HG02798 (cell line): Measurements from ENCODE around the gene KRT84.

ENCODE experiments used
- ATAC-seq: cut with Tn5 transposase; IDR thresholded peaks from one replicate; pipeline ENCODE4 v1.9.1; 2021; ENCODE audit warnings: mild to moderate bottlenecking; ENCODE audit not compliant: unreplicated experiment, poor library complexity

Gene KRT84

DNA sequence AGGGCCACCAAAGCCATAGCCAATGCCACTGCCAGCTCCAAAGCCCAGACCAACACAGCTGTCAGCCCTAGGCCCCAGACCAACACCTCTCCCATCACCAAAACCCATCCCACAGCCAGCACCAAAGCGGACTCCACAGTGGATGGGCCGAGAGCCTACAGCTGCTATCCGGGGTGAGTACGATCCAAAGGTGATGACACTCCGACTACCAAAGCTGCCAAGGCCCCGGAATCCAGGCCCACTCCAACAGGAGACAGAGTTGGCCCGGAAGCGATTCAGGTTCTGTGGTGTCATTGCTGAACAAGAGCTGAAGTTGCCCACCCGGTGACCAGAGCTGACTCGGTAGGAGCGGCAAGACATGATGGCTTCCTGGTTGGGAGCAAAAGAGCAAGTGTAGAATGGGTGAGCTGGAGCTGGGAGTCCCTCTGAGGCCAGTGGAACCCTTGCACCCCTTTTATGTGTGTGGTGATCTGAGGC is at the start of gene KRT84:
Gene KRT84 (minus strand): TSS at position 427 of the 477 bp plus-strand sequence. CDS start 67 bp downstream, at position 360.
- no peak for ATAC-seq

GRCh38 chr12:52434760-52435530 is 49.5 kb upstream of the KRT84 start:
- no peak for ATAC-seq

DNA sequence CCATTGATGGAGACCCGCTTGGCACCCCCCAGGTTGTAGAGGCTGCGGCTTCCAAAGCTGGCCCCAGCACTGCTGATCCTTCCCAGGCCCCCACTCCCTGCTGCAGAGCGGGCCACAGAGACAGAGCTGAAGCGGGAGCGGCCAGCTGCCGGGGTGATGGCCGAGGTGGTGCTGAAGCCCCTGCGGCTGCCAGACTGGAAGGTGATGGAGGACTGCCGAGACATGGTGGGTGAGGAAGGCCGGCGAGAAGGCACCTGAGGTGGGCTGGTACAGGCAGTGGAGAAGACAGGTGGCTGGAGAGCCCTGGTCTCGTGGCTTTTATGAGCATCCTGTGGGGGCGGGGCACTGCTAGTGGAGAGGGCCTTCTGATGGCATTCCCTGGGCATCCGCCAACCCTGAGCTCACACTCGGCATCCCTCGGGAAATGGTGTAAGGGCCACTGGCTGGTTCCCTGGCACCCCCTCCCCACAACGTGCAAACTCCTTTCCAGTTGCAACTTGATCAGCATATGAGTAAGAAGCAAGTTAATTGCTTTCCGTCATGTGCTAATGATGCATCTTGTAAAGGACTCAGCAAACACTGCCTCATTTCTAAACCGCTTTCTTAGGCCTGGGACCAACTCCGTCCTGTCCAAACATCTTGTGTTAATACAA is 48.8 kb upstream of the KRT84 start, which contains the start of gene KRT75:
Gene KRT75 (minus strand): TSS at position 291 of the 653 bp plus-strand sequence. CDS start 67 bp downstream, at position 224.
- ATAC-seq = no peak

- no peak for ATAC-seq
Measured at GRCh38 chr12:52433501-52434080, 48.1 kb upstream of the KRT84 start.

DNA sequence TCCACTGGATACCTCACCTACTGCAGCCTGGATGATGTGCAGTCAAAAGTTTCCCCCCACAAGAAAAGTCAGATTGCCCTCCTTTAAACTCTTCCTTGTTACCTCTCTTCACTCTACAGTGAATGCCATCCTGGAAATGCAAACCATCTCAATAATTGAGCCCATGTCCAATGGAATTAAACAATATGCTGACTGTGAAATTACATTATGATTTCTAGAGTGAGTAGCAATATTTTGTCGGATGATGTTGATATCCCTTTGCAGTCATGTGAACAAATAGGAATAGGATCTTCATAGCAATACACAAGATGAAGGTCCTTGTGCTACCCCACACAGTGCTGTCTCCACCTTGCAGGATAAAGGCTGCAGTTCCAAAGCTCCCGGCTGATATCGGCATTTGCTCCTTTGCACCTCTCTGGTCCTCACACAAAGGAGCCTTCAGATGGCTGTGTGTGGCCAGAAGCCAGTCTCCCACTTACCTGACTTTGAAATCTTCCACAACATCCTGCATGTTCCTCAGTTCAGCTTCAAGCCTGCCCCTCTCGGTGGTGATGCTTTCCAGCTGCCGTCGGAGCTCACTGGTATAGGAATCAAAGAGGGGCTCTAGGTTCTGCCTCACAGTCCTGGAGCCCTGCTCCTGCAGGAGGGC is 47.2 kb upstream of the KRT84 start:
- ATAC-seq = no peak

GRCh38 chr12:52428121-52428520 is 42.7 kb upstream of the KRT84 start:
- no peak for ATAC-seq

DNA sequence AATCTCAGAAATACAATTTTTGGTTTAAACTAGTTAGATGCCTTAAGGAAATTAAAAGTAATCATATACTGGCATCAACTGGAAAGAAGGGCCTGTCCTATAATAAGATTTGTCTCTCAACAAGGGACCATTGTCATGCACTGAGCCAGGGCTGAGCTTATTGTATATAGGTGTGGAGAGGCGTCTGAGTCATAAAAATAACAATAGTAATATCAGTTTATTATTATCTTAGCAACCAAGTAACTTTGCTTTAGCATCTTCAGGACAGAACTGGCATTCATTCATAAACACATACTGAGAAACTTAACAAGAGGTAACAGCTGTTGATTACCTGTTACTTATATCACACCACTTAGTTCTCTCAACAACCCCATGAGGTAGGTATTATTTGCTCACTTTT is 41.6 kb upstream of the KRT84 start:
- ATAC-seq = no peak

- ATAC-seq = no peak
Measured at GRCh38 chr12:52426034-52426433, 40.6 kb upstream of the KRT84 start.

DNA sequence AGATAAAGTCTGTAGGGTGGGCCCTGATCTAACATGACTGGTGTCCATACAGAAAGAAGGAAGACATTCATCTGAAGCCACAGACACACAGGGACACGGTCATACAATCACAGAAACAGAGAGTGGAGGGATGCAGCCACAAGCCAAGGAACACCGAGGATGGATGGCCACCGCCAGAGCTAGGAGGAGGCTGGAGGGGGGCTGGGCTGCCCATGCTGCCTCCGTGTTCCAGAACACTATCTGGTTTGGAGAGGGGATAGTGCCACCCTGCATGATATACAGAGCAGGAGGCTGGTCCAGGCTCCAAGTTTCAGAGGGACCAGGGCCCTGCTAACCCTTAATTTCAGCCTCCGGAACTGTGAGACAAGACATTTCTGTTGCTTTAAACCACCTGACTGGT is 40.0 kb upstream of the KRT84 start:
- no peak for ATAC-seq

GRCh38 chr12:52423661-52424500 is 38.4 kb upstream of the KRT84 start:
- ATAC-seq = no peak

GRCh38 chr12:52423035-52423434 is 37.6 kb upstream of the KRT84 start:
- no peak for ATAC-seq

GRCh38 chr12:52419656-52420055 is 34.2 kb upstream of the KRT84 start:
- ATAC-seq = no peak

- ATAC-seq = no peak
Measured at GRCh38 chr12:52418576-52419110, 33.2 kb upstream of the KRT84 start.

- no peak for ATAC-seq
Measured at GRCh38 chr12:52417740-52418139, 32.3 kb upstream of the KRT84 start.

- ATAC-seq = no peak
Measured at GRCh38 chr12:52416795-52417194, 31.3 kb upstream of the KRT84 start.

- no peak for ATAC-seq
Measured at GRCh38 chr12:52415870-52416750, 30.7 kb upstream of the KRT84 start.

- no peak for ATAC-seq
Measured at GRCh38 chr12:52414936-52415335, 29.5 kb upstream of the KRT84 start.

DNA sequence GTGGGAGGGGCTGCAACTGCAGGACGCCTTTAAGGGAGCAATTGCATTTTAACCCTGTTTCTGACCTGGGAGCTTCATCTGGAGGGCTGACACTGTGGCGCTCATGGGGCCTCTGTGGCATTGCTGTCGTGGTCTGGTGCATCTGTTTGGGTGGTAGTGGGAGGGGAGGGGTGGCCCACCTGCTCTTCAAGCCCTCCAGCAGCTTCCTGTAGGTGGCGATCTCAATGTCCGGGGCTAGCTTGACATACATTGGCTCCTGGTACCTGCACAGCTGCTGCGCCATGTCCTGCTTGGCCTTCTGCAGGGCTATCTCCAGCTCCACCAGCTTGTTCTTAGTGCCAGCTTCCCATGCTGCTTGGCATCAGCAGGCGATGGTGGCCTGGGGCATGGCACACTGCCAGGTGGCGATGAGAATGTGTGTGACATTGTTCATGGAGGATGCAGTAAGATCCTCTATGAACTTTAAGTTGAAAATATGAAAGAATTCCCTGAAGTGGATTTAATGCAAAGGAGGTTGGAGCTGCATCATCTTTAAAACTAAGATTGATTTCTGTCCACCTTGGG is 28.4 kb upstream of the KRT84 start:
- no peak for ATAC-seq
